GM13977 (cell line): Measurements from ENCODE around the gene LCOR.

Experiments used
- DNase-seq: peaks from one replicate; pipeline ENCODE4 v3.0.0; 2012; ENCODE audit warnings: low spot score
- CTCF ChIP-seq: IDR thresholded peaks from 2 replicates; pipeline ENCODE4 v1.5.1; 2012; ENCODE audit warnings: mild to moderate bottlenecking, control low read depth; ENCODE audit not compliant: insufficient read depth; ENCODE audit errors: extremely low read depth, missing control alignments
- in situ Hi-C: fragments of 300-500 bp; cut with MboI; formaldehyde crosslinking; loops from one replicate; pipeline ENCODE4 v1.12.0; 2022; ENCODE audit warnings: low sequenced_read_pairs, low pct_unique_long_range_greater_than_20kb, mixed read lengths, inconsistent platforms; ENCODE audit not compliant: unreplicated experiment

The LCOR gene

GRCh38 chr10:97024168-97025073, 192.3 kb downstream of the LCOR start:
- TF ChIP-seq CTCF, result no peak
- in situ Hi-C loops, result loop anchor here (25.0 kb wide), 1 partner anchor 637 kb away; no protein-coding TSS in a partner anchor
- DNase-seq, result peak; percentile 54

- peak; percentile 75 for DNase-seq
- in situ Hi-C loops, result loop anchor here (25.0 kb wide), 1 partner anchor 638 kb away; no protein-coding TSS in a partner anchor
- TF ChIP-seq CTCF, result peak; percentile 73
These were observed 193.6 kb downstream of the LCOR start for GRCh38 chr10:97025613-97026242.

- DNase-seq, result no peak
- in situ Hi-C loops, result loop anchor here (25.0 kb wide), 1 partner anchor 641 kb away; no protein-coding TSS in a partner anchor
These were observed 196.2 kb downstream of the LCOR start for GRCh38 chr10:97028126-97028831.

GRCh38 chr10:97028832-97029178, 196.7 kb downstream of the LCOR start:
- TF ChIP-seq CTCF, result no peak
- DNase-seq, result no peak
- in situ Hi-C loops, result loop anchor here (25.0 kb wide), 1 partner anchor 642 kb away; no protein-coding TSS in a partner anchor

More at GRCh38 chr10:97028126-97028831, 196.2 kb downstream of the LCOR start:
- no peak for TF ChIP-seq CTCF

GRCh38 chr10:97029271-97029670, 197.2 kb downstream of the LCOR start:
- TF ChIP-seq CTCF, result no peak
- in situ Hi-C loops, result loop anchor here (25.0 kb wide), 1 partner anchor 642 kb away; no protein-coding TSS in a partner anchor
- DNase-seq, result no peak

GRCh38 chr10:97030894-97031293, 198.8 kb downstream of the LCOR start:
- no peak for TF ChIP-seq CTCF
- in situ Hi-C loops, result loop anchor here (25.0 kb wide), 1 partner anchor 644 kb away; no protein-coding TSS in a partner anchor
- DNase-seq, result no peak
